Naive thymus-derived CD4-positive, alpha-beta T cell (primary cell): ENCODE measurements around the gene SLC6A16. TPM values are rescaled to one million over a fixed set of nuclear protein-coding genes. Genes with fewer than 3 reads are reported as not detected.
A peak's percentile ranks its signal among the peaks of the same experiment; 100 is the strongest.
"Not testable (repeated sequence)": the region's sequence is repeated elsewhere in the genome, so short reads cannot be mapped to it uniquely, and the experiment has no call there.

ENCODE experiments used
- ATAC-seq: fragments of 150-1000 bp; cut with Tn5 transposase; 2 replicates; pipeline ENCODE4 v1.10.0; 2021; ENCODE audit warnings: mild to moderate bottlenecking, moderate library complexity
- CTCF ChIA-PET: fragments of 350-600 bp; sonication (Branson Sonifier 250); formaldehyde crosslinking; loops from one replicate; lab custom pipeline; 2021; ENCODE audit warnings: antibody characterized with exemption; lab: Charles Lee
- POLR2A ChIA-PET: fragments of 350-600 bp; sonication (Branson Sonifier 250); formaldehyde crosslinking; loops from one replicate; lab custom pipeline; 2021; ENCODE audit warnings: antibody characterized with exemption, inconsistent platforms; lab: Charles Lee
- DNase-seq, 9 donors: peaks; one replicate each; pipeline versions ENCODE4 v3.0.0 to v3.0.0-alpha.2; 2020 to 2022; ENCODE audit warnings: mixed read lengths in 1 of 9
- H3K27ac ChIP-seq: one replicate; pipeline ENCODE4 v1.7.0; 2013; ENCODE audit warnings: mild to moderate bottlenecking, low read depth, low read length, moderate library complexity
- H3K27me3 ChIP-seq, 2 donors: one replicate each; pipeline ENCODE4 v1.7.0; 2013; ENCODE audit warnings: low read length in 2 of 2, mild to moderate bottlenecking in 2 of 2, moderate library complexity in 2 of 2; ENCODE audit not compliant: control insufficient read depth in 2 of 2, insufficient read depth in 2 of 2
- H3K36me3 ChIP-seq, 3 experiments: 1 replicate in 2 of 3; 2 replicates in 1 of 3; pipeline ENCODE4 v1.7.0; 2013; ENCODE audit warnings: low read length in 3 of 3, mild to moderate bottlenecking in 3 of 3, moderate library complexity in 1 of 3; ENCODE audit not compliant: insufficient read depth in 3 of 3, control insufficient read depth in 2 of 3
- H3K4me1 ChIP-seq, 2 donors: one replicate each; pipeline ENCODE4 v1.7.0; 2013; ENCODE audit warnings: low read length in 2 of 2, mild to moderate bottlenecking in 2 of 2, moderate library complexity in 1 of 2; ENCODE audit not compliant: control insufficient read depth in 2 of 2, insufficient read depth in 2 of 2
- H3K4me3 ChIP-seq: 2 replicates; pipeline ENCODE4 v1.7.0; 2013; ENCODE audit warnings: mild to moderate bottlenecking, low read length
- H3K9me3 ChIP-seq, 3 experiments: 1 replicate in 2 of 3; 2 replicates in 1 of 3; pipeline ENCODE4 v1.7.0; 2013; ENCODE audit warnings: low read length in 3 of 3; ENCODE audit not compliant: control insufficient read depth in 2 of 3
- H3K27ac Mint-ChIP-seq, 9 donors: one replicate each; pipeline ENCODE4 v1.8.0; 2020 to 2022; ENCODE audit warnings: mixed read lengths in 9 of 9, mild to moderate bottlenecking in 8 of 9, moderate library complexity in 5 of 9, inconsistent platforms in 2 of 9
- H3K27me3 Mint-ChIP-seq, 5 donors: one replicate each; pipeline ENCODE4 v1.8.0; 2021 to 2022; ENCODE audit warnings: mixed read lengths in 5 of 5, mild to moderate bottlenecking in 1 of 5
- H3K36me3 Mint-ChIP-seq, 5 donors: one replicate each; pipeline ENCODE4 v1.8.0; 2020 to 2022; ENCODE audit warnings: mixed read lengths in 5 of 5, mild to moderate bottlenecking in 3 of 5, inconsistent platforms in 1 of 5
- H3K4me1 Mint-ChIP-seq, 7 donors: one replicate each; pipeline ENCODE4 v1.8.0; 2020 to 2022; ENCODE audit warnings: mixed read lengths in 7 of 7, mild to moderate bottlenecking in 3 of 7, inconsistent platforms in 1 of 7
- H3K4me3 Mint-ChIP-seq, 10 donors: one replicate each; pipeline ENCODE4 v1.8.0; 2020 to 2022; ENCODE audit warnings: mild to moderate bottlenecking in 10 of 10, mixed read lengths in 10 of 10, moderate library complexity in 6 of 10, inconsistent platforms in 2 of 10
- H3K9me3 Mint-ChIP-seq, 11 donors: one replicate each; pipeline ENCODE4 v1.8.0; 2020 to 2022; ENCODE audit warnings: mixed read lengths in 11 of 11, mild to moderate bottlenecking in 4 of 11, inconsistent platforms in 1 of 11, moderate library complexity in 1 of 11
- intact Hi-C, 2 donors: fragments of 100-400 bp; cut with micrococcal nuclease; formaldehyde crosslinking; loops; one replicate each; pipeline ENCODE4 v1.15.1; 2023
- polyA plus RNA-seq, 2 donors: library from polyadenylated mRNA; unstranded; fragments of 300-500 nt; fragmentation: Illumina TruSeq; gene quantifications; one replicate each; pipeline ENCODE4 v1.2.3, GENCODE V29; 2021
- total RNA-seq, 6 experiments: library from RNA in 5 of 6; stranded (reverse) in 5 of 6; gene quantifications; 1 replicate in 5 of 6; 2 replicates in 1 of 6; pipeline ENCODE4 v1.2.3 and lab custom pipeline; 2021 to 2026

SLC6A16 gene
- total and polyA plus RNA-seq, 7 experiments from 2014 or later = 1.6 to 6.1 (median 4.1) TPM

DNA sequence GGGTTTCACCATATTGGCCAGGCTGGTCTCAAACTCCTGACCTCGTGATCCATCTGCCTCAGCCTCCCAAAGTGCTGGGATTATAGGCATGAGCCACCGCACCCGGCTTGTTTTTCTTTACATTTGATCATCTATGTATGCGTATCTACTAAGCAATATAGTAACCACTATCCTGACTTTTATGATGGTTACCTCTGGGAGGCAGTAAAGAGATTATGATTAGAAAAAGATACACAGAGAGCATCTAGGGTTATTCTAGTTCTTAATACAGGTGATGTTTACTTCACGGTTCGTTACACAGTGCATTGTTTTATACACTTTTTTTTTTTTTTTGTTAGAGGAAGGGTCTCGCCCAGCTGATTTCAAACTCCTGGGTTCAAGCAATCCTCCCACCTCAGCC lies 18.3 kb downstream of the SLC6A16 start:
- not testable (repeated sequence) for H3K4me1 ChIP-seq, H3K4me3 Mint-ChIP-seq, H3K27me3 Mint-ChIP-seq, H3K27me3 ChIP-seq, H3K27ac Mint-ChIP-seq, H3K4me3 ChIP-seq, H3K4me1 Mint-ChIP-seq, H3K9me3 ChIP-seq, H3K27ac ChIP-seq
- Mint-ChIP-seq H3K36me3 (peaks cover 4 to 35% (median 30%) of the 10 kb centered on the region in 5 donors), H3K9me3 (peaks cover 0 to 10% (median 0%) of the 10 kb centered on the region in 11 donors)
- CTCF ChIA-PET = interaction anchor here (0.8 kb wide), 1 partner anchor 274 kb away, joined by 6 read pairs; no protein-coding TSS in a partner anchor
- intact Hi-C loops = loop anchor here in 1 of 2 donors (1.0 to 2.0 kb wide), 2 partner anchors 22 to 136 kb away; no protein-coding TSS in a partner anchor
- DNase-seq (peak in 3 of 9 donors; percentile 3 to 10 (median 9)), ATAC-seq (peak; percentile 47)
- POLR2A ChIA-PET = interaction anchor here (0.6 kb wide), 1 partner anchor 543 kb away, joined by 7 read pairs; no protein-coding TSS in a partner anchor
- peaks cover 0 to 15% (median 0%) of the 10 kb centered on the region in 3 experiments for H3K36me3 ChIP-seq

DNA sequence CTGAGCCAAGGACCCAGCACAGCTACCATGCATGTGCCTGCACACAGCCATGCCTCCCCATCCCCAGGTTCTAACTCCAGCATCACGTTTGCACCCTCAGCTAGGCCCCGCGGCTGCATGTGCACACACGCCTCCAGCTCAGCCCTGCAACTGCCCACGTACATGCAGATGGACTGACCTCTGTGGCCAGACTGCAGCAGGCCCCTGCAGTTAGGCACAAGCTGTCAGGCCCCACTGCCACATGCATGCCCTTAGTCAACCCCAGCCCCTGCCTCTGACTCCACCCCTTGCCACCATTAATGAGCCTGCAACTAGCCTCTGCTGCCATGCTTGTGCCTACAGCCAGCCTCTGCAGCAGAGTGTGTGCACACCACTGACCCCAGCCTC lies 23.1 kb downstream of the SLC6A16 start:
- Histone ChIP-seq H3K36me3 (no peaks in the 10 kb centered on the region), H3K27me3 (no peaks in the 10 kb centered on the region), H3K27ac (no peak overlapping the region), H3K9me3 (no peaks in the 10 kb centered on the region), H3K4me3 (no peak overlapping the region), H3K4me1 (no peaks in the 10 kb centered on the region)
- H3K9me3 Mint-ChIP-seq = peaks cover 0 to 10% (median 0%) of the 10 kb centered on the region in 11 donors
- intact Hi-C loops = loop anchor here (1.0 to 5.0 kb wide), 4 partner anchors 26 to 76 kb away; partner anchors contain the start of genes DKKL1 (in 1 of the 2) and TEAD2 (in 1 of the 2)
- H3K27me3 Mint-ChIP-seq = peaks cover 0 to 17% (median 0%) of the 10 kb centered on the region in 5 donors
- H3K4me3 Mint-ChIP-seq = no peak overlapping the region
- ChIA-PET CTCF (interaction anchor here (0.8 to 1.6 kb wide), 12 partner anchors 10 to 389 kb away, joined by 3 to 9 read pairs (median 3); partner anchors contain the start of gene CPT1C), POLR2A (no interaction called here)
- peaks cover 0 to 8% (median 4%) of the 10 kb centered on the region in 7 donors for H3K4me1 Mint-ChIP-seq
- no peak overlapping the region for H3K27ac Mint-ChIP-seq
- ATAC-seq = no peak
- no peak for DNase-seq
- H3K36me3 Mint-ChIP-seq = peaks cover 0 to 13% (median 8%) of the 10 kb centered on the region in 5 donors

GRCh38 chr19:49301165-49301865 lies 23.7 kb downstream of the SLC6A16 start:
- Histone ChIP-seq H3K9me3 (no peaks in the 10 kb centered on the region), H3K4me1 (no peaks in the 10 kb centered on the region), H3K4me3 (no peak overlapping the region), H3K27ac (no peak overlapping the region), H3K36me3 (no peaks in the 10 kb centered on the region), H3K27me3 (no peaks in the 10 kb centered on the region)
- CTCF ChIA-PET = interaction anchor here (0.6 to 1.6 kb wide), 14 partner anchors 9 to 389 kb away, joined by 3 to 9 read pairs (median 3); partner anchors contain the start of gene CPT1C
- POLR2A ChIA-PET = no interaction called here
- peak overlapping the region in 2 of 10 donors; percentile 15 to 25 for H3K4me3 Mint-ChIP-seq
- intact Hi-C loops = loop anchor here (1.0 to 5.0 kb wide), 4 partner anchors 27 to 75 kb away; partner anchors contain the start of genes DKKL1 (in 1 of the 2) and TEAD2 (in 1 of the 2)
- H3K36me3 Mint-ChIP-seq = peaks cover 0 to 13% (median 8%) of the 10 kb centered on the region in 5 donors
- H3K9me3 Mint-ChIP-seq = peaks cover 0 to 10% (median 0%) of the 10 kb centered on the region in 11 donors
- H3K27me3 Mint-ChIP-seq = peaks cover 0 to 17% (median 0%) of the 10 kb centered on the region in 5 donors
- ATAC-seq = peak; percentile 99
- H3K27ac Mint-ChIP-seq = peak overlapping the region in 1 of 9 donors; percentile 36
- DNase-seq = peak; percentile 45 to 82 (median 66)
- peaks cover 0 to 8% (median 4%) of the 10 kb centered on the region in 7 donors for H3K4me1 Mint-ChIP-seq

- CTCF ChIA-PET = interaction anchor here (0.6 kb wide), 1 partner anchor 45 kb away, joined by 3 read pairs; no protein-coding TSS in a partner anchor
- H3K27me3 ChIP-seq, H3K4me3 Mint-ChIP-seq, H3K4me1 ChIP-seq, H3K9me3 ChIP-seq, H3K4me1 Mint-ChIP-seq, POLR2A ChIA-PET, H3K36me3 ChIP-seq, ATAC-seq, H3K27ac ChIP-seq, DNase-seq, H3K4me3 ChIP-seq, H3K27ac Mint-ChIP-seq, intact Hi-C loops, H3K36me3 Mint-ChIP-seq: not testable (repeated sequence)
- H3K27me3 Mint-ChIP-seq = peaks cover 0 to 13% (median 0%) of the 10 kb centered on the region in 5 donors
- peaks cover 0 to 10% (median 2%) of the 10 kb centered on the region in 11 donors for H3K9me3 Mint-ChIP-seq
Observed at GRCh38 chr19:49298653-49299052, 26.3 kb downstream of the SLC6A16 start.

- Histone ChIP-seq H3K36me3 (no peaks in the 10 kb centered on the region), H3K27ac (no peak overlapping the region), H3K27me3 (no peaks in the 10 kb centered on the region), H3K4me3 (no peak overlapping the region), H3K4me1 (no peaks in the 10 kb centered on the region), H3K9me3 (no peaks in the 10 kb centered on the region)
- Mint-ChIP-seq H3K4me3 (no peak overlapping the region), H3K27me3 (peaks cover 0 to 11% (median 0%) of the 10 kb centered on the region in 5 donors), H3K9me3 (peaks cover 0 to 2% (median under 1%) of the 10 kb centered on the region in 11 donors), H3K36me3 (peaks cover 0 to 2% (median under 1%) of the 10 kb centered on the region in 5 donors), H3K4me1 (peaks cover 0 to 8% (median 4%) of the 10 kb centered on the region in 7 donors), H3K27ac (no peak overlapping the region)
- DNase-seq (no peak), ATAC-seq (no peak)
- ChIA-PET POLR2A (no interaction called here), CTCF (interaction anchor here (0.5 kb wide), 1 partner anchor 320 kb away, joined by 3 read pairs; no protein-coding TSS in a partner anchor)
- intact Hi-C loops = no loop called here
Observed at GRCh38 chr19:49297403-49297802, 27.6 kb downstream of the SLC6A16 start.

DNA sequence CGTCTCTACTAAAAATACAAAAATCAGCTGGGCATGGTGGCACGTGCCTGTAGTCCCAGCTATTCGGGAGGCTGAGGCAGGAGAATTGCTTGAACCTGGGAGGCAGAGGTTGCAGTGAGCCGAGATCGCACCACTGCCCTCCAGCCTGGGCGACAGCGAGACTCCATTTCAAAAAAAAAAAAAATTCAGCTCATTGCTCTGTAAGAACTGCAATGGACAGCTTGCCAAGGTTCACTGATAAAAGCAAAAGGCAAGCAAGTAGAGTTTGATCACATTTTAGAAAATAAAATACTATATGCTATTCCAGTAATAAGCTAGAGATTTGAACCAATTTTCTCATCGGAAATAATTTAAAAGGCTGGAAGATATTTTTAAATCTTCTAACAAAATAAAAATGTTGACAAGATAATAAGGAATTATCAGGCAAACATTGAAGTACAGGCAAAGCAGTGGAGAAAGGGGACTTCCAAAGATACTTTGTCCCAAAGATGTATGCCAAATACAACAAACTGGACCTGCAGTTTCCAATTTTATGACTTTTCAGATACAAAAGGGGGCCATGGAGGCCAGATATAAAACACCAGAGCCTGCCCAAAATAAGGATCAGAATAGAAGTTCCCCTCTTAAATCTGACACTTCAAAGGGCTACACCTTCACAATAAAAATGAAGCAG lies 29.6 kb downstream of the SLC6A16 start:
- no peaks in the 10 kb centered on the region for H3K27me3 ChIP-seq
- ATAC-seq = no peak
- Mint-ChIP-seq H3K4me1 (peaks cover 0 to 3% (median 2%) of the 10 kb centered on the region in 7 donors), H3K4me3 (no peak overlapping the region), H3K36me3 (no peaks in the 10 kb centered on the region), H3K27me3 (peaks cover 0 to 10% (median 0%) of the 10 kb centered on the region in 5 donors), H3K27ac (no peak overlapping the region), H3K9me3 (peaks cover 0 to 2% (median 0%) of the 10 kb centered on the region in 11 donors)
- no peak for DNase-seq
- H3K4me3 ChIP-seq = no peak overlapping the region
- H3K27ac ChIP-seq = no peak overlapping the region
- ChIA-PET POLR2A (no interaction called here), CTCF (interaction anchor here (0.5 to 0.8 kb wide), 2 partner anchors 63 to 471 kb away, joined by 3 to 4 read pairs; no protein-coding TSS in a partner anchor)
- H3K4me1 ChIP-seq = no peaks in the 10 kb centered on the region
- intact Hi-C loops = no loop called here
- no peaks in the 10 kb centered on the region for H3K9me3 ChIP-seq
- H3K36me3 ChIP-seq = no peaks in the 10 kb centered on the region
